OCI-LY1 (cell line): ENCODE measurements around the gene AQP12A.

ENCODE experiments used
- CTCF ChIP-seq: fragments of 200-600 bp; sonication (generic), shearing (Covaris generic); IDR thresholded peaks from 2 replicates; pipeline ENCODE4 v1.5.1; 2017; ENCODE audit warnings: mild to moderate bottlenecking, antibody characterized with exemption, low read length, moderate library complexity, mixed read lengths
- EZH2 ChIP-seq: fragments of 200-600 bp; sonication (generic), shearing (Covaris generic); IDR thresholded peaks from 2 replicates; pipeline ENCODE4 v1.8.0; 2017; ENCODE audit warnings: borderline replicate concordance, mixed run types, mild to moderate bottlenecking, antibody characterized with exemption, low read length, moderate library complexity, mixed read lengths

GRCh38 chr2:240689975-240690374 lies 1.7 kb upstream of the AQP12A start:
- no peak for TF ChIP-seq EZH2
- TF ChIP-seq CTCF, result no peak
